GM18520 (cell line): ENCODE results near the gene CPO.

ENCODE experiments used
- ATAC-seq: cut with Tn5 transposase; IDR thresholded peaks from one replicate; pipeline ENCODE4 v1.9.1; 2021; ENCODE audit not compliant: unreplicated experiment

The CPO gene

DNA sequence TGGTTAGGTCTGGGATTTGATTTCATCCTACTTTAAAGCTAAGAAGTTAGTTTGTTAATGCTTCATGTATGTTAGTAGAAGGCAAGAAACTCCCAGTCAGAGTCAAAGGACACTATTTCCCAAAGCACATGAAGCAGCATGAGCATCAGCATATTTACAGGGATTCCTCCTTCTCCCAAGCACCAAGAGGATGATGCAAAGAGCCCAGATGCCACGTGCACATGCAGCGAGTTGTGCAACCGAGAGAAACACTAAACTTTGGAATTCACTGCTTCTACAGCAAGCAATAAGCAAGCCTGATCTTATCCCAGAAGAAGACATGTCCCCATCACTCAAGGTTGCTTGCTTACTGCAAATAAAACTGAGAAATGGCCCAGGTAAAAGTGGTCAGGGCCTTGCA lies 32.5 kb downstream of the CPO start:
- ATAC-seq: no peak

DNA sequence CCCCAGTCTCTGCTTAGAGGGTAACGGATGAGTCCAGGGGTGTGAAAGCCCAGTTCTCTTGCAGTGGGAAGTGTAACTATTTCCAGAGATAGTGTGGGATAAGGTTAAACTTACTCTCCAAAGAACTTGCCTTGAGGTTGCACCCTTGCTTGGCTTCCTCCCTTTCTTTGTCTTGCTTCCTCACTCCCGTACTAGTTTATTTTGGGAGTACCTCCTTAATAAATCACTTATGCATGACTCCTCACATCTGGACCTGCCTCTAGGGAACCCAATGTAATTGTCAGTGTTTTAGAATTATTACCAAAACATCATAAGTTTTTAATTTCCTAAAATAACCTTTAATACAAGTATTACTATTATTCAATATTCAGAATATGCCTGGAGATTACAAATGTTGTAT lies 35.2 kb downstream of the CPO start:
- ATAC-seq: no peak

- no peak for ATAC-seq
These were observed 39.4 kb downstream of the CPO start for GRCh38 chr2:206978746-206979145.

GRCh38 chr2:206979365-206979764 lies 40.0 kb downstream of the CPO start:
- no peak for ATAC-seq

DNA sequence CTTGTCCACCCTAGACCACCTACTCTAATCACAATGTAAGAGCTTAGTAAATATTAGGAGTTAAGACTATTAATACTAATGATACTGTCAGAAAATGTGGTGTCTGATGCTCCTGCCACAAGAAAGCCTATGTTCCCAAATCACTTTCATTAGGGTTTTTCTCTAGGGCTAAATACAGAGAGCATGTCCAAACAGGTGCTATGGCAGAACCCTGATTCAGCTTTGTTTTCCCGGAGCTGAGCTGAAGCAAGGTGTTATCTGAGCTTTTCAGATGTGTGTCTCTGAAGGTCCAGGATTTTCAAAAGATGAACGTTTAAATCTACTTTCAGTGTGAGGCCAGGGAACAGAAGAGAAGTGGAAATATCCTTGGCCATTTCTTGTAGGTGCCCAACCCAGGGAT lies 40.6 kb downstream of the CPO start:
- ATAC-seq: no peak

DNA sequence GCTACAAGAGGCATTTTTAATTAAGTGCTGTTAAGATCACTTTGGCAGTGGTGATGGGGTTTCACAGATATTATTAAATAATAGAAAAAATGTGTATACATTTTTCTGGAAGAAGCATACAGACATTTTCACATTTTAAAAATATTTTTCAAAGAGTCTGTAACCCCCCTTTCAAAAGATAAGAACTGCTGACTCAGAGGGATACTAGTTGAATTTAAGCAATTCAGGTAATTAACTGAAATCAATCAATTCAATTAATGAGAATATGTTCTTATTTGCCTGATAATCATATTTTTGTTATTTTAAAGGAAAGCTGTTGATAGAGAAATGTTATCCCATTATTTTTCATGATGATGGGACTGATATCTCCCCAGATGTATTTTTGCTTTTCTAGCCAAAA lies 41.1 kb downstream of the CPO start:
- no peak for ATAC-seq

- ATAC-seq: no peak
These were observed 41.9 kb downstream of the CPO start for GRCh38 chr2:206981086-206981674.

GRCh38 chr2:206981739-206982340 lies 42.5 kb downstream of the CPO start:
- ATAC-seq: no peak

DNA sequence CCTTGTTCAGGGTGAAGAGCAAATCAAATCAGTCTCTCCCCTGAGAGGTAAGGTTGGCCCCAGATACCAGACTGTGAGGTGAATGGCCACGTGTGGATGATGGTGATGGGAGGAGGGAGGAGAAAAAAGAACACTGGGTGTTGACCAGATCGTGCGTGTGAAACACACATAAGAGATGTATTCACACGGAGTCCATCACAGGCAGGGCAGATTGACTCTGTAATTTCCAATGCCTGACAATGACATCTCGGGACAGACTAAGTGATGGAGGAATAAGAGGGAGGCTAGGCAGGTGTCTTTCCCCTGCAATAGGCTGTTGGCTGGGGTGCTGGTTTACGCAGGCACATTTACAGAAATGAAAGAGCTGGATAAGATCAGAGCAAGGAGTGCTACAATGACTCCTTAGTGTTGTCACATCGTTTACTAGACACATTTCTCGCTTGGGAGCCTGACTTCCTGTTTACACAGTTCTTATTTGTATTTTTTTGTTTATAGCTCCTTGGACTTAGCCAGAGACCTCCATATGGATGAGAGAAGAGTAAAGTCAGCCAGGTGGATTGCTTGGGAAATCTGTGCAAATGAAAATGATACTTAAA lies 43.1 kb downstream of the CPO start:
- ATAC-seq: no peak

GRCh38 chr2:206983161-206983859 lies 44.0 kb downstream of the CPO start:
- ATAC-seq: no peak

DNA sequence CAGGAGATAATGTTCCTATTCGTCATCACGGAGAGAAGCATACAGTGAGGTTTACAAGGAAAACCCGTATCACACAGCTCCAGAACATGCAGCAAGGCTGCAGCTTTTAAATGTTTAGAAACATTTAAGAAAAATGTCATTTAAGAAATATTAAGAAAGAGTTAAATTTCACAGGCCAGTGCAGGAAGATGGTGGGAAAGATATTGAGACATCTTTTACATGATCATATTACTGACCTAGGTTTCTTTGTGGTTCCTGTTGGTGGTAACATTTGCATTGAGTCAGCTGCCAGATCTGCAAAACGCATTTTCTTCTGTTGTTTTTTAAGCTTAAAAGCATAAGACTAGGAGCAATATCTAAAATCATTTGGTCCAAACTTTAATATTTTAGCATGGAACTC lies 44.9 kb downstream of the CPO start:
- ATAC-seq: no peak

DNA sequence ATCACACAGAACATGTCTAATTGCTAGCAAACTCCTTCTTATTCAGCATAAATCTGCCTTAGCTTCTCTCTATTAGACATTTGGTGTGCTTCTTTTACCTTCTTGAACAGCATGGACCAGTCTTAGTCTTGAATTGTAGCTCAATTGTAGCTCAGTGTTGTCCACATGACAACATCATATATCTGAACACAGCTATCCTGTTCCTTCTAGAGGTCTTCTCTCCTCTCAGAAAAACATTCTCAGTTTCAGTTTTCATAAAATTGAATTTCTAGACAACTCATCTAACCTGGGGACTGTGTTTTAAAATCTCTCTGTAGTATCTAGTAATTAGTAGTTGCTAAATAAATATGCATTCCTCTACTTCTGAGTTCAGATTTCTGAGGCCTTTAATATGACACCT lies 47.6 kb downstream of the CPO start:
- ATAC-seq: no peak

GRCh38 chr2:206987810-206988209 lies 48.5 kb downstream of the CPO start:
- no peak for ATAC-seq

DNA sequence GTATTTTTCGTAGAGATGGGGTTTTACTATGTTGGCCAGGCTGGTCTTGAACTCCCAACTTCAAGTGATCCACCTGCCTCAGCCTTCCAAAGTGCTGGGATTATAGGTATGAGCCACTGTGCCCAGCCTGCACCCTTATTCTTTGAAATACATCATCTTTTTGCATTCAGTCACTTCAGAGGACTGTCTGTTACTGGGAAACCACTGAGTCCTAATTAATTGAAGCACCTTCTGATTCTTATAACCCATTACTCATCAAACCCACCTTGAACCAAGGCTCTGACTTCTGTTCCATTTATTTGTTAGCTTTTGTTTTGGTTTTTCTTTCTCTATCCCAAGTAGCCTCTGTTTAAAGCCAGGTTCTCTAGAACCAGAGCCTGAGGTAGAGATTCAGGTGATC lies 49.6 kb downstream of the CPO start:
- no peak for ATAC-seq

GRCh38 chr2:206989311-206989710 lies 50.0 kb downstream of the CPO start:
- ATAC-seq: peak; percentile 64

DNA sequence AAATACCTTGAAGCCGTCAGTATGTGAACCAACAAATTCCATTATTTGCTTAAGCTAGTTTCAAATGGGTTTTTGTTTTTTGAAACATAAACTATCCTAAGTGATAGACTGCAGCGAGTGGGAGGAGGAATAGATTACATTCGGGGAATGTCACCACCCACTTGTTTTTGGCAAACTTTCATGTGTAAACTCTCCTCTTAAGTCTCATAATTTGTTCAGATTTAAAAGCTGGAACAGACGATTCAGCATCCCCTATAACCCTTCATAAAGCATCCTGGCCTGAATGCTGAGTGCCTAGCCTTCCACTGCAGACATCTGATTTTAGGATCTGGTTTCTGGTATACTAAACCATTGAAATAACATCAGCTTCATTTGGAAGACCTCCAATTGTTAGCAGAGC lies 51.0 kb downstream of the CPO start:
- ATAC-seq: no peak

DNA sequence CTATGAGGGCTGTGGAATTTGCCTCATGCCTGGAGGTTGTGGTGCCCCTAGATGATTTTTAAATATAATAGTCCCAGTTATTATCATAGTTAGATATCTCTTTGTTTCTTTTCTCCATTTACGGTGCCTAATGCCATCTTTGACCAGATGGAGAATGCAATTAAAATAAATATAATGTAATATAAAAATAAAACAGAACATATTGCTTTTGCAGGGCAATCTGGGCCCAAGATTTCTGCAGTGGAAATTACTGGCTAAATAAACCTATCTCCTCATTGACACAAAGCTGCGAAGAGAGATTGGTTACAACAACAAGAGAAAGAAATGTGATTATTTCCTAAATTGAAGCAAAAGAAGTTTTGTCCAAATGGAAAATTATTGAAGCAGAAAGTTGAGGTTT lies 51.8 kb downstream of the CPO start:
- ATAC-seq: no peak

DNA sequence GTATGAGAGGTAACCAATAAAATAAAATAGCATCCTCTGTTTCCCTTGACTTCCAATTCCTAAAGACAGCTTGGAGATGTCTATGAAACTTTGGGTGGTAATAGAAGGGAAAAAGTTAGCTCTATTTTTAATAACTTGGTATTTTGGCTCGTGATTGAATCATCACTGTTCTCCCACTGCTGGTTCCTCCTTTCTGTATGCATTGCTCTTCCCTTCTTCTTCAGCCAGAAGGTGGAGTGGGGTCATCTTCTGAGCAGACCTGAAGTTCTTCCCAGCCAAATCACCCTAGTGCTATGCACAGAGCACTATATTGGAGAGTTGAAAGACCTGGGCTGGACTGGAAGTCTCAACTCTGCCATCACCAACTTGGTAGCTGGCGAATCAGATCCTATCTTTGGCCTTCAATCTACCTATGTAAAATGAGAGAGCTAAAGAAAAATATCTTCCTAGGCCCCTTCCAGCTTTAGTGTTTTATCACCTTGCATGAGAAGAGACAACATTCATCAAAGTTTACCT lies 54.1 kb downstream of the CPO start:
- no peak for ATAC-seq

- no peak for ATAC-seq
These were observed 54.6 kb downstream of the CPO start for GRCh38 chr2:206993964-206994363.

DNA sequence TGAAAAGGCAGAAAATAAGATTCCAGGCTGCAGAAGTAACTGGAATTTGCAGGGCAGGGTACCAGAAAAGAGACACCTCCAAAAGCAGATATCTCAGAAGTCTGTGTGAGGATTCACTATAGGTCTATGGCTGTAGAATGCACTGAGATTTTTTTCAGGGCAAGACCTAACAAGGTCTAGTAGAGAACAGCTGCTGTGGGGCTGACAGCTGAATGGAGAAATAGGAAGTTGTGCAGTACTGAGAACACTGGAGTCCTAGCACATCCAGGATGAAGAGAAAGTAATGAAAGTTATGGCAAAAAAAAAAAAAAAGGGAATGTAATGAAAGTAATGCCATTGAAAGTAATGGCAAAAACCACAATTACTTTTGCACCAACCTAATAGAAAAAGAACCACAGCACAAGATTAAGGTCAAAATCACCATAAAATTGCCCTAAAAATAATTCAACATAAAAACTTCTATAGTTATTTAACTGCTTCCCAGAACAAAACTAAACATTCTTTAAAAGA lies 57.3 kb downstream of the CPO start:
- ATAC-seq: no peak

GRCh38 chr2:207008105-207008990 lies 69.0 kb downstream of the CPO start:
- no peak for ATAC-seq
